Astrocyte of the cerebellum (primary cell): Measurements from ENCODE around the gene HSD17B12.

Experiments used
- DNase-seq: peaks from one replicate; pipeline ENCODE4 v3.0.0-alpha.2; 2011; ENCODE audit warnings: low read depth
- H3K4me3 ChIP-seq: 2 replicates; pipeline ENCODE4 v1.5.1; 2011; ENCODE audit warnings: mild to moderate bottlenecking, low read depth, low read length, moderate library complexity
- in situ Hi-C: cut with HindIII; loops from 2 replicates; pipeline ENCODE4 v1.10.0; 2017; ENCODE audit warnings: low sequenced_read_pairs
- TF ChIP-seq, protein P1 (sequence below): IDR thresholded peaks from 2 replicates; pipeline ENCODE4 v1.5.1; 2012; ENCODE audit warnings: low read length, low read depth, moderate library complexity, mild to moderate bottlenecking; ENCODE audit errors: missing control alignments

HSD17B12 gene

DNA sequence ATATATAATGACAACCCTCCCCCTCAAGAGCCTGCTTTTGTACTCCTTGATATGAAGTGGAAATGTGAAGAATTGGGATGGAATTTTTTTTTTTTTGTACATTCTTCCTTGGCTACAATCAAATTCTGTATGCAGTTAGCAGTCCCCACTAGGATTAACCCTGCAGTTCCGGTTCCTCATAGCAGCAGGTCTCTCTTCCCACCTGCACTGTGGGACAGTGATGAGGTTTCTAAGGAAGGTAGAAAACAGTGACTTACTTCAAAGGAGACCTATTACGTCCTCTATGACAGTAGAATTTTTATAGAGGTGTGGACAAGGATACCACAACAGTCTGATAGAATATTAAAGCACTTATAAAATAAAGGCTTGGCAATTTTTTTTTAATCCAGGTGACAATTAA, 153.7 kb downstream of the HSD17B12 start:
- no peak for DNase-seq
- no peak overlapping the region for H3K4me3 ChIP-seq
- TF ChIP-seq, protein P1, sequence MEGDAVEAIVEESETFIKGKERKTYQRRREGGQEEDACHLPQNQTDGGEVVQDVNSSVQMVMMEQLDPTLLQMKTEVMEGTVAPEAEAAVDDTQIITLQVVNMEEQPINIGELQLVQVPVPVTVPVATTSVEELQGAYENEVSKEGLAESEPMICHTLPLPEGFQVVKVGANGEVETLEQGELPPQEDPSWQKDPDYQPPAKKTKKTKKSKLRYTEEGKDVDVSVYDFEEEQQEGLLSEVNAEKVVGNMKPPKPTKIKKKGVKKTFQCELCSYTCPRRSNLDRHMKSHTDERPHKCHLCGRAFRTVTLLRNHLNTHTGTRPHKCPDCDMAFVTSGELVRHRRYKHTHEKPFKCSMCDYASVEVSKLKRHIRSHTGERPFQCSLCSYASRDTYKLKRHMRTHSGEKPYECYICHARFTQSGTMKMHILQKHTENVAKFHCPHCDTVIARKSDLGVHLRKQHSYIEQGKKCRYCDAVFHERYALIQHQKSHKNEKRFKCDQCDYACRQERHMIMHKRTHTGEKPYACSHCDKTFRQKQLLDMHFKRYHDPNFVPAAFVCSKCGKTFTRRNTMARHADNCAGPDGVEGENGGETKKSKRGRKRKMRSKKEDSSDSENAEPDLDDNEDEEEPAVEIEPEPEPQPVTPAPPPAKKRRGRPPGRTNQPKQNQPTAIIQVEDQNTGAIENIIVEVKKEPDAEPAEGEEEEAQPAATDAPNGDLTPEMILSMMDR: no peak
- in situ Hi-C loops: no loop called here

DNA sequence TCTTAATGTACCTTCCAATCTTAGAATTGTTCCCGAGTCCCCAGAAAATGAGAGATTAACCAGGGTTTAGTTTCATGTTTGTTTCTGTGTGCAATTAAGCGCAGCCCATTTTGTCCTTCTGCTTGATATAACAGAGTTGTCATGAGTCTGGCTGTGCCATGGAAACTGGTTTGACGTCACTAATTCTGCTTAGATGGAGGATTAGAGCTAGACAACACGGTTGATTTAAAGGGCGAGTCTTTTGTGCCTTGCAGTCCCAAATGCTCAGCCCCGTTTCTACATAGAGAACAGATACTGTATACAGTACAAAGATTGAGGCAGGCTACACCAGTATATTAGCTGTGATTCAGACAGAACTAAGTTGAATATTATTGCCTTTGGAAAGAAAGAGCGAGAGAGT, 154.6 kb downstream of the HSD17B12 start:
- H3K4me3 ChIP-seq: no peak overlapping the region
- no peak for DNase-seq
- in situ Hi-C loops: no loop called here
- TF ChIP-seq, protein P1: no peak

DNA sequence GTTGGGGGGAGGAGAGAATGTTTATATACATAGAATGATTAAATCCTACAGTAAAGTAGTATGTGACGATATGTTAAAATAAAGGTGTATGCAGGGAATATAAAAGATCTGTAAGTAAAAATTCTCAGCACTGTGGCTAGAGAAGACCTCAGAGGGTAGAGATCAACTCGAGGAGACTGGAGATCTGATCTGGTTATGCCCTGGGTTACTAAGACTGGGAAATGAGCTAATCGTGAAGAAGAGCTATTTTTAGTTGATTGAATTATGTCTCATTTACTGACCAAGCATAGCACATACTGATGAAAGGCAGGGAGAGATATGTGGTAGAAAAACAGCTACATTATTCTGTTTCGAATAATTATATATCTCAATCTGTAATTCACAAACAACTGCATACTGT, 157.3 kb downstream of the HSD17B12 start:
- H3K4me3 ChIP-seq: no peak overlapping the region
- in situ Hi-C loops: no loop called here
- TF ChIP-seq, protein P1: no peak
- DNase-seq: no peak

DNA sequence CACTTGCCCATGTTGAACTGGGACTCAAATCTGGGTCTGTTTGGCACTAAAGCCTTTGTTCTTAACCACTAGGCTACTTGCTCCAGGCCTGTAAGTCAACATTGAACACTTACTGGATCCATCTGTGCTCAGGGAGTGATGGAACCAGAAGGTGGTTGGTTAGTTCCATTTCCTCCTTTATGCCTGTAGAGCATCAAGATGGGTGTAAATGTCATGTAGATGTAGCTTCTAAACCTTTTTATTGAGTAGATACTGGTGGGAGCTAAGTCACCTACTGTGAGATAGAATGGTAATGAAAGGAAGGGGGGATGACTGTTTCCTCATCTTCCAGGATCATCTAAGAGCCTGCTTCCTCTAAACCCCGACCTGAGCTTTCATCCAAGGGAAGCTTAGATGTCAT, 161.5 kb downstream of the HSD17B12 start:
- in situ Hi-C loops: no loop called here
- no peak overlapping the region for H3K4me3 ChIP-seq
- DNase-seq: no peak
- TF ChIP-seq, protein P1: no peak

- TF ChIP-seq, protein P1: no peak
- in situ Hi-C loops: no loop called here
- no peak for DNase-seq
- H3K4me3 ChIP-seq: no peak overlapping the region
Measured at GRCh38 chr11:43845816-43846215, 165.3 kb downstream of the HSD17B12 start.

DNA sequence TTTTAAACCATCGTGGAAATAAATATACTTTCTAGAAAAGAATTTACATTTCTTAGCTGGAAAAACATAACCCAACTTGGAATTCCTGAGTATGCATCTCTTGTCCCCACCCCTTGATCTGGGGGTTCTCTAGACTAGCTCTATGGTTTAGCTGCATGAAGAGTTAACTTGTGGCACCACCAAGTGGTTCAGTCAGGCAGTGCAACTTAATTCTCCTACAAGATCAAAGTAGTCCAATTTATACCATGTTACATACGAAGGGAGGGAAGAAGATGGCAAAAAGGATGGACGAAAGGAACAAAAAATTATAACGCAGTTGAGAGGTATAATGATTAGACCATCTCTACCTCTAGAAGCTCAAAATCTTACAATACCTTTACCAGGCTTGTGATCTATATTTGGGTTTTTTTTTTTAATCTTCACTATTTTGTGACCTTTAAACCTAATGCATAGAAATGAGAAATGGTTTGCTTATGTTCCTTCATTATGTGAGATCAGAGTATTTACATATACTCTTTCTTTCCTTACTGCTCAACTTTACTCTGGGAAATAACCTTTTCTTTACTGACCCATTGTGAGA, 171.6 kb downstream of the HSD17B12 start:
- DNase-seq: peak; percentile 76
- TF ChIP-seq, protein P1: peak; percentile 86
- no peak overlapping the region for H3K4me3 ChIP-seq
- in situ Hi-C loops: no loop called here
